Suprapubic skin (tissue), 4 donors: Measurements from ENCODE around the gene ABHD2.

Source experiments
- POLR2A ChIP-seq, 2 donors: fragments of 450-650 bp; IDR thresholded peaks; one replicate each; pipeline ENCODE4 v1.6.1; 2017; ENCODE audit warnings: antibody characterized with exemption in 2 of 2, mild to moderate bottlenecking in 2 of 2, moderate library complexity in 2 of 2
- POLR2AphosphoS5 ChIP-seq, 3 donors: sonication (generic); formaldehyde crosslinking; IDR thresholded peaks; one replicate each; pipeline ENCODE4 v1.6.1; 2017; ENCODE audit warnings: antibody characterized with exemption in 3 of 3
- TF ChIP-seq, protein P1 (sequence below), 2 donors: fragments of 200-600 bp in 1 of 2; fragments of 450-650 bp in 1 of 2; sonication (generic) in 1 of 2; IDR thresholded peaks; one replicate each; pipeline ENCODE4 v1.5.1; 2016 to 2019; ENCODE audit warnings: antibody characterized with exemption in 2 of 2, mild to moderate bottlenecking in 1 of 2, moderate library complexity in 1 of 2

DNA sequence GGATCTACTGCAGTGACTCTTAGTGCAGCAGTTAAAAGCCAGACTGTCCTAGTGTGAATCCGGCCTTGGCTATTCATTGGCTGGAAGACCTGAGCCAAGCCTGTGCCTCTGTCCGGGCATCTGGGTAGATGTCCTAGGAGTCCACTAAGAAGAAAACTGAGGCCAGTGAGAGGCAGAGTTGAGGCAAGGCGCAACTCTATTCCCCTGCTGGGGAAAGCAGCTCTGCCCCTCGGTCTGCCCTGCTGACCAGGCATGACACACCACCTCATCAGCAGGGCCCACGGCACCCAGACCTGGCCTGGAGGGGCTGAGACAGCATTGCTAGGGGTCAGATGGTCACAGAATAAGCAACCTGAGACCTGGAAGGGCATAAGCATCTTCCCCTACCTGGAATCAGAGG is 46.7 kb upstream of the ABHD2 start:
- TF ChIP-seq, protein P1, sequence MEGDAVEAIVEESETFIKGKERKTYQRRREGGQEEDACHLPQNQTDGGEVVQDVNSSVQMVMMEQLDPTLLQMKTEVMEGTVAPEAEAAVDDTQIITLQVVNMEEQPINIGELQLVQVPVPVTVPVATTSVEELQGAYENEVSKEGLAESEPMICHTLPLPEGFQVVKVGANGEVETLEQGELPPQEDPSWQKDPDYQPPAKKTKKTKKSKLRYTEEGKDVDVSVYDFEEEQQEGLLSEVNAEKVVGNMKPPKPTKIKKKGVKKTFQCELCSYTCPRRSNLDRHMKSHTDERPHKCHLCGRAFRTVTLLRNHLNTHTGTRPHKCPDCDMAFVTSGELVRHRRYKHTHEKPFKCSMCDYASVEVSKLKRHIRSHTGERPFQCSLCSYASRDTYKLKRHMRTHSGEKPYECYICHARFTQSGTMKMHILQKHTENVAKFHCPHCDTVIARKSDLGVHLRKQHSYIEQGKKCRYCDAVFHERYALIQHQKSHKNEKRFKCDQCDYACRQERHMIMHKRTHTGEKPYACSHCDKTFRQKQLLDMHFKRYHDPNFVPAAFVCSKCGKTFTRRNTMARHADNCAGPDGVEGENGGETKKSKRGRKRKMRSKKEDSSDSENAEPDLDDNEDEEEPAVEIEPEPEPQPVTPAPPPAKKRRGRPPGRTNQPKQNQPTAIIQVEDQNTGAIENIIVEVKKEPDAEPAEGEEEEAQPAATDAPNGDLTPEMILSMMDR (IDR thresholded peaks at IDR 0.05), result no peak
- TF ChIP-seq POLR2AphosphoS5 (IDR thresholded peaks at IDR 0.05), result no peak
- TF ChIP-seq POLR2A (IDR thresholded peaks at IDR 0.05), result no peak
